DMS53 (cell line): ENCODE results near the gene RAB33B.

Source experiments
- DNase-seq: peaks from one replicate; lab custom pipeline; 2025; lab: John Stamatoyannopoulos, UW

RAB33B gene

GRCh38 chr4:139508581-139509237, 54.8 kb downstream of the RAB33B start:
- DNase-seq: no peak

GRCh38 chr4:139509727-139510410, 55.9 kb downstream of the RAB33B start:
- DNase-seq: peak; percentile 30

GRCh38 chr4:139511320-139511719, 57.4 kb downstream of the RAB33B start:
- no peak for DNase-seq

- DNase-seq: no peak
These were observed 60.6 kb downstream of the RAB33B start for GRCh38 chr4:139514382-139515059.

GRCh38 chr4:139515531-139515958, 61.6 kb downstream of the RAB33B start:
- DNase-seq: no peak

GRCh38 chr4:139521754-139522401, 68.0 kb downstream of the RAB33B start:
- no peak for DNase-seq

- no peak for DNase-seq
These were observed 68.5 kb downstream of the RAB33B start for GRCh38 chr4:139522457-139522856.

DNA sequence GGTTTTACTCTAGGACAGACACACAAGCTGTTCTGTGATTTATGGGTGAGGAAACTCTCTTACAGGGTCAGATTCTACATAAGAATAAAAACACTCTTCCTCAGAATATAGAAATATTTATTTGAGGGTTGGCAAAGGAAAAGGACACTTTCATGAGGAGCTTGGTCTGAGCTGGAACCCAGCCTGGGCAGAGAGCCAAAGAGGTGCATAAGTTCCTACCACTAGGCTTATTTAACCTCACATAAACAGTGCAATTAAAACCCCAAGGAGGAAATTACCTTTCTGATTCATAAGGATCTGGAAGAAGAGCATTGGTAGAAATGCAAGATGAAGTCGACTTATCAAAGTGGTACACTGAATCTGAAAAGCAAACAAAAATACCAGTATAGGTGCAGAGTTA, 69.2 kb downstream of the RAB33B start:
- DNase-seq: no peak

DNA sequence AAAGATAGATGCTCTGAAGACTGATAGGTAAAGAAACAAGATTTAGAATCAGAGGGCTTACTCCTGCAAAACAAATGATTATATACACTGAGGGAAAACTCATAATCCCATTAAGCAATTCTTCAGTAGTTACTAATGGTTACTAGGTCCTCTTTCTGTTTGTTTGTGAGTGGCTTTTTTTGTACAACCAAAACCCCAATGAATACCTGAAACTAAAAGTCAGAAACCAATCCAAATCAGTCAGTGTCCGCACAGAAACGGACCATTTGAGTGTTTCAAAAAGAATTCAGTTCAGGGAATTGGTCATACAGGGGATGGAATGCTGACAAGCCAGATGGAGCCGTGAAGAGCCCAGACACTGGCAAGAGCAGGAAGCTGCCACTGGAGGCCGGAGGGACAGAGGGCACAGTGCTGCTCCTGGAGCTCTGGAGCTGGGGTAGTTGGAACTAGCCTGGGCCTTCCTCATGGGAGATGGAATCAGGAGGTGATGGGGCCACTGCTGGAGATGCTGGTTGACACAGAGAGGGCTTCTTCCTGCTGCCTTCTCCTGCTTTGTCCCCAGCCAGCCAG, 70.2 kb downstream of the RAB33B start:
- no peak for DNase-seq

GRCh38 chr4:139525414-139525813, 71.5 kb downstream of the RAB33B start:
- DNase-seq: no peak
